Left renal pelvis (tissue), 4 donors: ENCODE measurements around the gene DNM3. TPM values are rescaled to one million over a fixed set of nuclear protein-coding genes. Genes with fewer than 3 reads are reported as not detected.
"Not testable (repeated sequence)": the region's sequence is repeated elsewhere in the genome, so short reads cannot be mapped to it uniquely, and the experiment has no call there.

Source experiments
- DNase-seq, 4 donors: peaks; one replicate each; pipeline ENCODE4 v3.0.0-alpha.2; 2013; ENCODE audit warnings: low read depth in 4 of 4, low spot score in 3 of 4
- polyA plus RNA-seq, 4 donors: library from polyadenylated mRNA; unstranded; fragments of 120-200 nt; gene quantifications; one replicate each; pipeline ENCODE4 v1.2.1, GENCODE V29; 2013; ENCODE audit not compliant: insufficient read length in 4 of 4

DNM3 gene
- polyA plus RNA-seq: 1 to 10 TPM; 3.8 to 6.6 (median 4.6) TPM

GRCh38 chr1:171841050-171841910, at the start of gene DNM3:
Gene DNM3, plus strand, starts transcription at chr1:171841498. Its CDS starts 159 bp downstream, at chr1:171841657.
- peak; percentile 39 to 67 (median 60) for DNase-seq

- DNase-seq: no peak
These were observed 48.5 kb upstream of the DNM3 start for GRCh38 chr1:171792656-171793369.

- no peak for DNase-seq
These were observed 47.7 kb upstream of the DNM3 start for GRCh38 chr1:171793636-171794035.

- no peak for DNase-seq
These were observed 47.2 kb upstream of the DNM3 start for GRCh38 chr1:171794085-171794484.

- DNase-seq: no peak
These were observed 44.7 kb upstream of the DNM3 start for GRCh38 chr1:171796592-171796991.

- DNase-seq: no peak
These were observed 43.0 kb upstream of the DNM3 start for GRCh38 chr1:171798311-171798710.

- no peak for DNase-seq
These were observed 42.5 kb upstream of the DNM3 start for GRCh38 chr1:171798765-171799164.

- DNase-seq: no peak
These were observed 42.1 kb upstream of the DNM3 start for GRCh38 chr1:171799166-171799565.

- DNase-seq: not testable (repeated sequence)
These were observed 41.6 kb upstream of the DNM3 start for GRCh38 chr1:171799698-171800097.

GRCh38 chr1:171800342-171800741, 41.0 kb upstream of the DNM3 start:
- DNase-seq: no peak

- DNase-seq: no peak
These were observed 40.4 kb upstream of the DNM3 start for GRCh38 chr1:171800851-171801250.

GRCh38 chr1:171801487-171801891, 39.8 kb upstream of the DNM3 start:
- DNase-seq: peak in 2 of 4 donors; percentile 24 to 44

GRCh38 chr1:171802207-171802606, 39.1 kb upstream of the DNM3 start:
- DNase-seq: no peak

- DNase-seq: no peak
These were observed 38.3 kb upstream of the DNM3 start for GRCh38 chr1:171803045-171803444.

- DNase-seq: no peak
These were observed 37.8 kb upstream of the DNM3 start for GRCh38 chr1:171803461-171804022.

- DNase-seq: no peak
These were observed 35.7 kb upstream of the DNM3 start for GRCh38 chr1:171805395-171806115.

GRCh38 chr1:171807556-171807955, 33.7 kb upstream of the DNM3 start:
- DNase-seq: no peak

GRCh38 chr1:171809834-171810233, 31.5 kb upstream of the DNM3 start:
- DNase-seq: no peak

- no peak for DNase-seq
These were observed 29.6 kb upstream of the DNM3 start for GRCh38 chr1:171811672-171812071.

GRCh38 chr1:171814692-171815091, 26.6 kb upstream of the DNM3 start:
- DNase-seq: no peak
